Tibial artery (tissue), 4 donors: ENCODE measurements around the gene PAWR.

ENCODE experiments used
- DNase-seq, 2 donors: peaks; one replicate each; pipeline ENCODE4 v3.0.0-alpha.2; 2019
- H3K27ac ChIP-seq, 2 donors: fragments of 200-600 bp; sonication (generic) in 1 of 2; 1 replicate in 1 of 2; 2 replicates in 1 of 2; pipeline ENCODE4 v1.5.1; 2018 to 2019; ENCODE audit warnings: mild to moderate bottlenecking in 1 of 2
- H3K27me3 ChIP-seq, 2 donors: fragments of 200-600 bp; sonication (generic) in 1 of 2; one replicate each; pipeline versions ENCODE4 v1.5.1 to v1.6.0; 2016 to 2019
- H3K36me3 ChIP-seq, 3 donors: fragments of 200-600 bp; sonication (generic) in 2 of 3; one replicate each; pipeline ENCODE4 v1.5.1; 2016 to 2019; ENCODE audit warnings: mild to moderate bottlenecking in 2 of 3
- H3K4me1 ChIP-seq, 4 donors: fragments of 200-600 bp; sonication (generic) in 2 of 4; 1 replicate in 3 of 4; 2 replicates in 1 of 4; pipeline ENCODE4 v1.5.1; 2016 to 2019
- H3K4me3 ChIP-seq, 2 donors: fragments of 200-600 bp; sonication (generic) in 1 of 2; 1 replicate in 1 of 2; 2 replicates in 1 of 2; pipeline ENCODE4 v1.5.1; 2018 to 2019; ENCODE audit warnings: mild to moderate bottlenecking in 2 of 2
- H3K9me3 ChIP-seq, 3 donors: fragments of 200-600 bp; sonication (generic) in 1 of 3; one replicate each; pipeline ENCODE4 v1.5.1; 2016 to 2019
- intact Hi-C: fragments of 100-400 bp; cut with DNase I; formaldehyde crosslinking; loops from one replicate; pipeline ENCODE4 v1.15.0; 2023; ENCODE audit warnings: low total_unique reads
- TF ChIP-seq, protein P1 (sequence below), 2 experiments: fragments of 200-600 bp in 1 of 2; fragments of 450-650 bp in 1 of 2; IDR thresholded peaks; one replicate each; pipeline ENCODE4 v1.5.1; 2017 to 2019; ENCODE audit warnings: antibody characterized with exemption in 2 of 2, mild to moderate bottlenecking in 1 of 2, moderate library complexity in 1 of 2

PAWR gene

DNA sequence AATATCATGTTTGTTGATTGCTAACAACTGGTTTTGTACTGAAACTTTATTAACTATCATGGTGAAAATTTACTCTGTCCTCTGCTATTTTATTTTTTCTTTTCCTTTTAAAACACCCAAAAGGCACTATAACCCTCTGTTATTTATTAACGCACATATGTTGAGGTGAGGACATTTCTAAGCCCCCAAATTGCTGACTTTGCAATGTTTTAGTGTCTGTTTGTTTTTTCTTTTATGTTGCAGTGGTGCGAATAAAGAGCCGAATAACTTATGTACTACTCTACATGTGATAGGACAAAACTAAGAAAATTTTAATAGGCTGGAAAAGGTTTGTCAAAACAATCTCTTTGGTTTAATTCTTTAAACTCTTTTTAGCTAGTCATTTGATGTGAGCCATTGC, 24.5 kb upstream of the PAWR start:
- Histone ChIP-seq H3K9me3 (no peaks in the 10 kb centered on the region), H3K27ac (no peak overlapping the region), H3K27me3 (peaks cover 0 to 4% of the 10 kb centered on the region in 2 donors), H3K36me3 (no peaks in the 10 kb centered on the region), H3K4me1 (no peaks in the 10 kb centered on the region), H3K4me3 (no peak overlapping the region)
- DNase-seq, result no peak
- TF ChIP-seq, protein P1, sequence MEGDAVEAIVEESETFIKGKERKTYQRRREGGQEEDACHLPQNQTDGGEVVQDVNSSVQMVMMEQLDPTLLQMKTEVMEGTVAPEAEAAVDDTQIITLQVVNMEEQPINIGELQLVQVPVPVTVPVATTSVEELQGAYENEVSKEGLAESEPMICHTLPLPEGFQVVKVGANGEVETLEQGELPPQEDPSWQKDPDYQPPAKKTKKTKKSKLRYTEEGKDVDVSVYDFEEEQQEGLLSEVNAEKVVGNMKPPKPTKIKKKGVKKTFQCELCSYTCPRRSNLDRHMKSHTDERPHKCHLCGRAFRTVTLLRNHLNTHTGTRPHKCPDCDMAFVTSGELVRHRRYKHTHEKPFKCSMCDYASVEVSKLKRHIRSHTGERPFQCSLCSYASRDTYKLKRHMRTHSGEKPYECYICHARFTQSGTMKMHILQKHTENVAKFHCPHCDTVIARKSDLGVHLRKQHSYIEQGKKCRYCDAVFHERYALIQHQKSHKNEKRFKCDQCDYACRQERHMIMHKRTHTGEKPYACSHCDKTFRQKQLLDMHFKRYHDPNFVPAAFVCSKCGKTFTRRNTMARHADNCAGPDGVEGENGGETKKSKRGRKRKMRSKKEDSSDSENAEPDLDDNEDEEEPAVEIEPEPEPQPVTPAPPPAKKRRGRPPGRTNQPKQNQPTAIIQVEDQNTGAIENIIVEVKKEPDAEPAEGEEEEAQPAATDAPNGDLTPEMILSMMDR (IDR thresholded peaks at IDR 0.05), result no peak
- intact Hi-C loops, result no loop called here

DNA sequence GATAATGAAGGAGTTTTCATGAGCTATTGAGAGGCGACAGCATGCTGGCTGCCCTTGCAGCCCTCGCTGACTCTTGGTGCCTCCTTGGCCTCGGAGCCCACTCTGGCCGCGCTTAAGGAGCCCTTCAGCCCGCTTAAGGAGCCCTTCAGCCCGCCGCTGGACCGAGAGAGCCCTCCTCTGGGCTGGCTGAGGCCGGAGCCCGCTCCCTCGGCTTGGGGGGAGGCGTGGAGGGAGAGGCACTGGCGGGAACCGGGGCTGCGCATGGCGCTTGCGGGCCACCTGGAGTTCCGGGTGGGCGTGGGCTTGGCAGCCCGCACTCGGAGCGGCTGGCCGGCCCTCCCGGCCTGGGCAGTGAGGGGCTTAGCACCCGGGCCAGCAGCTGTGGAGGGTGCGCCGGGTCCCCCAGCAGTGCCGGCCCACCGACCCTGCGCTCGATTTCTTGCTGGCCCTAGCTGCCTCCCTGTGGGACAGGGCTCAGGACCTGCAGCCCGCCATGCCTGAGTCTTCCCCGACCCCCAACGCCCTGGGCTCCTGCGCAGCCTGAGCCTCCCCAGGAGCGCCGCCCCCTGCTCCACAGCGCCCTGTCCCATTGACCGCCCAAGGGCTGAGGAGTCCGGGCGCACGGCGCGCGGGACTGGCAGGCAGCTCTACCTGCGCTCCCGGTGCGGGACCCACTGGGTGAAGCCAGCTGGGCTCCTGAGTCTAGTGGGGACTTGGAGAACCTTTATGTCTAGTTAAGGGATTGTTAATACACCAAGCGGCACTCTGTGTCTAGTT, 20.1 kb upstream of the PAWR start:
- no peak for DNase-seq
- peak overlapping the region in 1 of 2 donors; percentile 7 for H3K4me3 ChIP-seq
- no peaks in the 10 kb centered on the region for H3K36me3 ChIP-seq
- no peaks in the 10 kb centered on the region for H3K4me1 ChIP-seq
- intact Hi-C loops, result no loop called here
- peaks cover 0 to 4% of the 10 kb centered on the region in 2 donors for H3K27me3 ChIP-seq
- TF ChIP-seq, protein P1 (IDR thresholded peaks at IDR 0.05), result no peak
- no peaks in the 10 kb centered on the region for H3K9me3 ChIP-seq
- H3K27ac ChIP-seq, result no peak overlapping the region

DNA sequence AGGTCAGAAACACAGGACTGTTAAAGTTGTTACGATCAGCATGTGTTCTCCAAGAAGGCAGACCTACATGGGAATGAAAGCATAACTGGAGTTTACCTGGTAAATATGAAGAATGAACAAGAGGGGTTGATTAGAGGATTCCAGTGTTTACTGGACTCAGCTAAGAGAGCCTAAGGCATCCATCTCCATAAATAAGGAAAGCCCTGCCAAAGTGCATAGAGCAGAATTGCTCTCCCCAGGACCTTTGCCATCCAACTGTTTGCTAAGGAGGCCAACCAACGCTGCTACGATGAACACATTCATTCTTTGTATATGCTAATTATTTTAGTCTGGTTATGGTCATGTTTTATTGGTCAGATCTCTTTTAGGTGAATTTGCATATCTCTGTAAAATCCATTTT, 17.1 kb upstream of the PAWR start:
- peaks cover 0 to 4% of the 10 kb centered on the region in 2 donors for H3K27me3 ChIP-seq
- DNase-seq, result no peak
- no peaks in the 10 kb centered on the region for H3K36me3 ChIP-seq
- no peak overlapping the region for H3K27ac ChIP-seq
- TF ChIP-seq, protein P1 (IDR thresholded peaks at IDR 0.05), result no peak
- intact Hi-C loops, result no loop called here
- H3K9me3 ChIP-seq, result no peaks in the 10 kb centered on the region
- no peaks in the 10 kb centered on the region for H3K4me1 ChIP-seq
- H3K4me3 ChIP-seq, result no peak overlapping the region

DNA sequence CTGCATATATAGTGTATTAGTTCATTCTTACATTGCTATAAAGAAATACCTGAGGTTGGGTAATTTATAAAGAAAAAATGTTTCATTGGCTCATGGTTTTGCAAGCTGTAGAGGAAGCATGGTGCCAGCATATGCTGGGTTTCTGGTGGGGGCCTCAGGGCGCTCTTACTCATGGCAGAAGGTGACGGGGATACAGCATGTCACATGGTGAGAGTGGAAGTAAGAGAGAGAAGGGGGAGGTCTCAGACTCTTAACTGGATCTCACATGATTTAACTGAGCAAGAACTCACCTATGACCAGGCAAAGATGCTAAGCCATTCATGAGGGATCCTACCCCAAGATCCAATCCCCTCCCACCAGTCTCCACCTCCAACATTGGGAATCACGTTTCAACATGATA, 15.9 kb upstream of the PAWR start:
- TF ChIP-seq, protein P1 (IDR thresholded peaks at IDR 0.05), result no peak
- no peak for DNase-seq
- H3K36me3 ChIP-seq, result no peaks in the 10 kb centered on the region
- intact Hi-C loops, result no loop called here
- H3K27me3 ChIP-seq, result peaks cover 0 to 4% of the 10 kb centered on the region in 2 donors
- H3K4me3 ChIP-seq, result no peak overlapping the region
- H3K4me1 ChIP-seq, result no peaks in the 10 kb centered on the region
- H3K27ac ChIP-seq, result no peak overlapping the region
- H3K9me3 ChIP-seq, result no peaks in the 10 kb centered on the region

DNA sequence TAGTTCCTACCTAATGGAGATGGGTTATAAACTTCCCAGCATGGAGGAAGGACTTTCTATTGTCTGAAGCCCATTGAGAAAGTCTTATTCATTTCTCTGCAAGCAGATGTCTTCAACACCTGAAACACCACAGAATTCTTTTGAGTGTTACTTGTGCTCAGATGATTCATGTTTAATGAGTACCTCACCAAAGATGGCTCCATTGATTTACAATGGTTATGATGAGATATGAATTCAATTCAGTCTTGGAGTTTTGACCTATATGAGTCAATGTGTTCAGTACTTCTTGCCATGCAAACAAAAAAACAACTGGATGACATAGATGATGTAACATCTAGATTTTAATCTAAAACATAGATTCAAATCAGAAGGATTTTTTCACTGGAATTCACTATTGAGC, 15.4 kb upstream of the PAWR start:
- no peak overlapping the region for H3K4me3 ChIP-seq
- no peaks in the 10 kb centered on the region for H3K4me1 ChIP-seq
- no peak overlapping the region for H3K27ac ChIP-seq
- no peaks in the 10 kb centered on the region for H3K36me3 ChIP-seq
- H3K9me3 ChIP-seq, result no peaks in the 10 kb centered on the region
- no peak for DNase-seq
- peaks cover 0 to under 1% of the 10 kb centered on the region in 2 donors for H3K27me3 ChIP-seq
- TF ChIP-seq, protein P1 (IDR thresholded peaks at IDR 0.05), result no peak
- intact Hi-C loops, result no loop called here
